Panc1 (cell line): ENCODE data around the gene ACOXL. TPM values are rescaled to one million over a fixed set of nuclear protein-coding genes. Genes with fewer than 3 reads are reported as not detected.

Experiments used
- ATAC-seq: fragments of 200-7000 bp; cut with Tn5 transposase; 2 replicates; pipeline ENCODE4 v1.9.1; 2020; ENCODE audit warnings: mild to moderate bottlenecking, moderate library complexity
- BruUV-seq: library from RNA; stranded (reverse); fragments of 400-500 nt; replicated peaks from 2 replicates; lab custom pipeline; 2021; lab: Mats Ljungman, UMichigan
- CTCF ChIA-PET: fragments of 300-600 bp; sonication (Branson Sonifier 250); formaldehyde crosslinking; loops from one replicate; lab custom pipeline; 2022; ENCODE audit warnings: antibody characterized with exemption; lab: Charles Lee
- POLR2A ChIA-PET: fragments of 300-600 bp; sonication (Branson Sonifier 250); formaldehyde crosslinking; loops from one replicate; lab custom pipeline; 2022; ENCODE audit warnings: antibody characterized with exemption; lab: Charles Lee
- DNase-seq: peaks from one replicate; pipeline ENCODE4 v3.0.0-alpha.2; 2010; ENCODE audit warnings: low read depth, low spot score
- H3K27ac ChIP-seq: 2 replicates; pipeline ENCODE4 v1.5.1; 2011; ENCODE audit warnings: mild to moderate bottlenecking, low read length, inconsistent platforms
- H3K27me3 ChIP-seq: fragments of 200-500 bp; sonication (Bioruptor generic); 2 replicates; pipeline ENCODE4 v1.6.0; 2014; ENCODE audit warnings: low read length, inconsistent platforms; ENCODE audit not compliant: control insufficient read depth, insufficient read depth
- H3K36me3 ChIP-seq: fragments of 200-500 bp; sonication (Bioruptor generic); 2 replicates; pipeline ENCODE4 v1.5.1; 2014; ENCODE audit warnings: inconsistent platforms, mild to moderate bottlenecking, low read length, moderate library complexity; ENCODE audit not compliant: control insufficient read depth, insufficient read depth
- H3K4me1 ChIP-seq: 2 replicates; pipeline ENCODE4 v1.5.1; 2011; ENCODE audit warnings: inconsistent platforms, mild to moderate bottlenecking, low read length, moderate library complexity; ENCODE audit not compliant: control insufficient read depth, insufficient read depth
- H3K4me3 ChIP-seq, 2 experiments: 2 replicates each; pipeline ENCODE4 v1.5.1; 2011 to 2012; ENCODE audit warnings: low read depth in 2 of 2, low read length in 2 of 2, mild to moderate bottlenecking in 2 of 2, inconsistent platforms in 1 of 2, moderate library complexity in 1 of 2
- H3K9me3 ChIP-seq: fragments of 200-500 bp; sonication (Bioruptor generic); 2 replicates; pipeline ENCODE4 v1.5.1; 2014; ENCODE audit warnings: low read depth, mild to moderate bottlenecking, inconsistent platforms, low read length, moderate library complexity; ENCODE audit not compliant: control insufficient read depth, insufficient read depth
- POLR2AphosphoS5 ChIP-seq: IDR thresholded peaks from 2 replicates; pipeline ENCODE4 v1.6.1; 2012; ENCODE audit warnings: mild to moderate bottlenecking, low read depth, low read length, moderate library complexity
- SIN3A ChIP-seq: IDR thresholded peaks from 2 replicates; pipeline ENCODE4 v1.6.1; 2012; ENCODE audit warnings: low read depth, mild to moderate bottlenecking, low read length, moderate library complexity, borderline replicate concordance; ENCODE audit not compliant: insufficient read depth
- TCF7L2 ChIP-seq: IDR thresholded peaks from 2 replicates; pipeline ENCODE4 v1.6.1; 2011; ENCODE audit warnings: mild to moderate bottlenecking, low read depth, low read length, inconsistent platforms
- in situ Hi-C: cut with HindIII; loops from 2 replicates; pipeline ENCODE4 v1.10.0; 2016; ENCODE audit warnings: low sequenced_read_pairs, low pct_unique_long_range_greater_than_20kb
- intact Hi-C: fragments of 100-400 bp; cut with micrococcal nuclease; formaldehyde crosslinking; loops from one replicate; pipeline ENCODE4 v1.10.0; 2022; ENCODE audit not compliant: unreplicated experiment
- total RNA-seq: library from RNA; stranded (reverse); gene quantifications from one replicate; pipeline ENCODE4 v1.2.1, GENCODE V29; 2021; ENCODE audit not compliant: unreplicated experiment
- TF ChIP-seq, protein P1 (sequence below): fragments of 450-650 bp; IDR thresholded peaks from 2 replicates; pipeline ENCODE4 v1.5.1; 2017; ENCODE audit warnings: mild to moderate bottlenecking
- TF ChIP-seq, protein P2 (sequence below), 2 experiments: IDR thresholded peaks; 2 replicates each; pipeline ENCODE4 v1.6.1; 2011 to 2012; ENCODE audit warnings: low read depth in 2 of 2, control low read depth in 1 of 2, low read length in 1 of 2, mild to moderate bottlenecking in 1 of 2, moderate library complexity in 1 of 2; ENCODE audit not compliant: insufficient read depth in 1 of 2

ACOXL gene
- total RNA-seq, 1 experiment from 2014 or later, result 4.9 TPM

DNA sequence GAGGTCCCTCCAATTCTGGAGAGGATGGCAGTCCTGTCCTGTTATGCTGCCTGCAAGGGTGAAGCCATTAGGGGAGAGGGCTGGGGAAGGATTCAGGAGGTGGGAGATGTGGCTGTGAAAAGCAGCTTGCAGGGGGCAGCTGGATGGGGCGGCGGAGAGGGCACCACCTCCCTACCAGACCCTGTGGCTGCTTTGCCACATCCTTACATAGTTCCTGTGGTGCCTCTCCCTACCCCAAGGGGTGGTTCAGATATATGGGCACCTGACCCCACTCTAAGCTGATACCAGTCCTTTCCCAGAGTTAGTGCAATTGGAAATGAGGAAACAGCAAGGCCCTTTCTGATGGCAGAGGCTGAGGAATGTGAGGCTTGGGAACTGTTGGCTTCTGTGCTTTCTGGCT is 6.1 kb upstream of the ACOXL start:
- no peaks in the 10 kb centered on the region for H3K36me3 ChIP-seq
- TF ChIP-seq SIN3A (no peak), POLR2AphosphoS5 (no peak)
- ChIA-PET CTCF (no interaction called here), POLR2A (no interaction called here)
- in situ Hi-C loops, result no loop called here
- BruUV-seq, result no TSS peak
- ATAC-seq, result no peak
- no peak overlapping the region for H3K4me3 ChIP-seq
- H3K27me3 ChIP-seq, result peaks cover 3% of the 10 kb centered on the region; the same call in 1 of the 2 replicates
- H3K4me1 ChIP-seq, result no peaks in the 10 kb centered on the region
- no peak for DNase-seq
- intact Hi-C loops, result no loop called here
- H3K9me3 ChIP-seq, result no peaks in the 10 kb centered on the region
- H3K27ac ChIP-seq, result no peak overlapping the region

DNA sequence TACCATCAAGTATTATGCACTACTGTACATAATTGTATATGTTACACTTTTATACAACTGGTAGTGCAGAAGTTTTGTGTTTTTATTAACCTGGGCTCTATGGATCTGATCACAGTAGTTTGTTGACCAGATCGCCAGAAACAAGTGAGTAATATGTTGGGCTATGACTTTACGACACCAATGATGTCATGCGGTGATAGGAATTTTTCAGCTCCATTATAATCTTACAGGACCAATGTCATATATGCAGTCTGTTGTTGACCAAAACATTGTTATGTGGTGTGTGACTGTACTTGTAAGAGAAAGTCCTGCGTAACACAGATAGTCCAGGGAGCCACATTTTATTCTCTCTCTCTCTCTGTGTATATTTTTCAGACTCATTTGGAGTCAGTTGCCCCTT is 4.5 kb upstream of the ACOXL start:
- Histone ChIP-seq H3K9me3 (no peaks in the 10 kb centered on the region), H3K4me3 (no peak overlapping the region), H3K27ac (no peak overlapping the region), H3K27me3 (peaks cover 11% of the 10 kb centered on the region), H3K4me1 (no peaks in the 10 kb centered on the region), H3K36me3 (no peaks in the 10 kb centered on the region)
- no peak for DNase-seq
- intact Hi-C loops, result no loop called here
- TF ChIP-seq SIN3A (no peak), POLR2AphosphoS5 (no peak), TCF7L2 (no peak)
- TF ChIP-seq, protein P1, sequence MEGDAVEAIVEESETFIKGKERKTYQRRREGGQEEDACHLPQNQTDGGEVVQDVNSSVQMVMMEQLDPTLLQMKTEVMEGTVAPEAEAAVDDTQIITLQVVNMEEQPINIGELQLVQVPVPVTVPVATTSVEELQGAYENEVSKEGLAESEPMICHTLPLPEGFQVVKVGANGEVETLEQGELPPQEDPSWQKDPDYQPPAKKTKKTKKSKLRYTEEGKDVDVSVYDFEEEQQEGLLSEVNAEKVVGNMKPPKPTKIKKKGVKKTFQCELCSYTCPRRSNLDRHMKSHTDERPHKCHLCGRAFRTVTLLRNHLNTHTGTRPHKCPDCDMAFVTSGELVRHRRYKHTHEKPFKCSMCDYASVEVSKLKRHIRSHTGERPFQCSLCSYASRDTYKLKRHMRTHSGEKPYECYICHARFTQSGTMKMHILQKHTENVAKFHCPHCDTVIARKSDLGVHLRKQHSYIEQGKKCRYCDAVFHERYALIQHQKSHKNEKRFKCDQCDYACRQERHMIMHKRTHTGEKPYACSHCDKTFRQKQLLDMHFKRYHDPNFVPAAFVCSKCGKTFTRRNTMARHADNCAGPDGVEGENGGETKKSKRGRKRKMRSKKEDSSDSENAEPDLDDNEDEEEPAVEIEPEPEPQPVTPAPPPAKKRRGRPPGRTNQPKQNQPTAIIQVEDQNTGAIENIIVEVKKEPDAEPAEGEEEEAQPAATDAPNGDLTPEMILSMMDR, result no peak
- TF ChIP-seq, protein P2, sequence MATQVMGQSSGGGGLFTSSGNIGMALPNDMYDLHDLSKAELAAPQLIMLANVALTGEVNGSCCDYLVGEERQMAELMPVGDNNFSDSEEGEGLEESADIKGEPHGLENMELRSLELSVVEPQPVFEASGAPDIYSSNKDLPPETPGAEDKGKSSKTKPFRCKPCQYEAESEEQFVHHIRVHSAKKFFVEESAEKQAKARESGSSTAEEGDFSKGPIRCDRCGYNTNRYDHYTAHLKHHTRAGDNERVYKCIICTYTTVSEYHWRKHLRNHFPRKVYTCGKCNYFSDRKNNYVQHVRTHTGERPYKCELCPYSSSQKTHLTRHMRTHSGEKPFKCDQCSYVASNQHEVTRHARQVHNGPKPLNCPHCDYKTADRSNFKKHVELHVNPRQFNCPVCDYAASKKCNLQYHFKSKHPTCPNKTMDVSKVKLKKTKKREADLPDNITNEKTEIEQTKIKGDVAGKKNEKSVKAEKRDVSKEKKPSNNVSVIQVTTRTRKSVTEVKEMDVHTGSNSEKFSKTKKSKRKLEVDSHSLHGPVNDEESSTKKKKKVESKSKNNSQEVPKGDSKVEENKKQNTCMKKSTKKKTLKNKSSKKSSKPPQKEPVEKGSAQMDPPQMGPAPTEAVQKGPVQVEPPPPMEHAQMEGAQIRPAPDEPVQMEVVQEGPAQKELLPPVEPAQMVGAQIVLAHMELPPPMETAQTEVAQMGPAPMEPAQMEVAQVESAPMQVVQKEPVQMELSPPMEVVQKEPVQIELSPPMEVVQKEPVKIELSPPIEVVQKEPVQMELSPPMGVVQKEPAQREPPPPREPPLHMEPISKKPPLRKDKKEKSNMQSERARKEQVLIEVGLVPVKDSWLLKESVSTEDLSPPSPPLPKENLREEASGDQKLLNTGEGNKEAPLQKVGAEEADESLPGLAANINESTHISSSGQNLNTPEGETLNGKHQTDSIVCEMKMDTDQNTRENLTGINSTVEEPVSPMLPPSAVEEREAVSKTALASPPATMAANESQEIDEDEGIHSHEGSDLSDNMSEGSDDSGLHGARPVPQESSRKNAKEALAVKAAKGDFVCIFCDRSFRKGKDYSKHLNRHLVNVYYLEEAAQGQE (IDR thresholded peaks at IDR 0.05; ENCODE audit: insufficient read depth in 1 of 2, low read depth in 2 of 2, low read length in 1 of 2), result no peak
- ATAC-seq, result no peak
- POLR2A ChIA-PET, result interaction anchor here (1.0 kb wide), 1 partner anchor 52 kb away, joined by 4 read pairs; no protein-coding TSS in a partner anchor
- CTCF ChIA-PET, result no interaction called here
- no TSS peak for BruUV-seq
- in situ Hi-C loops, result no loop called here

DNA sequence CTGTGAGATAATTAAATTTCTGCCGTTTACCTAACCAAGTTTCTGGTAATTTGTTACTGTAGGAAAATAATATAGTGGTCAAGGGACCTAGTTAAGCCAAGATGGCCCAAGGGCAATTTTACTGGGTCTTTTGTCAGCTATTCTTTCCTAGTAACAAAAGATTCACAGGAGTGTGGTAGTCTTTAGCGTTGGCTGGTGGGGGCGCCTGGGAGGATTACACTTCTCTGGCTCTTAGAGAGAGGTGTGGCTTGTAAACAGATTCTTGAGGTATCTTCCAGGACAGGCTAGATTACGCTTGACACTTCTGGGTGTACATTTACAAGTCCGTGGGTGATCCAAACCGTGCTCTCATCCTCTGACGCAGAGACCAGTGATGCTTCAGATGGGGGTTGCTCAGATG is 3.3 kb upstream of the ACOXL start:
- peaks cover 13% of the 10 kb centered on the region for H3K27me3 ChIP-seq
- no peak overlapping the region for H3K27ac ChIP-seq
- DNase-seq (no peak), ATAC-seq (no peak)
- H3K4me3 ChIP-seq, result no peak overlapping the region
- H3K36me3 ChIP-seq, result no peaks in the 10 kb centered on the region; the same call in 1 of the 2 replicates
- BruUV-seq, result no TSS peak
- intact Hi-C loops, result no loop called here
- CTCF ChIA-PET, result no interaction called here
- in situ Hi-C loops, result no loop called here
- TF ChIP-seq, protein P1, result no peak
- TF ChIP-seq SIN3A (no peak), POLR2AphosphoS5 (no peak), TCF7L2 (no peak)
- TF ChIP-seq, protein P2 (IDR thresholded peaks at IDR 0.05; ENCODE audit: insufficient read depth in 1 of 2, low read depth in 2 of 2, low read length in 1 of 2), result no peak
- no peaks in the 10 kb centered on the region for H3K9me3 ChIP-seq
- no peaks in the 10 kb centered on the region for H3K4me1 ChIP-seq
- POLR2A ChIA-PET, result no interaction called here
